ENCODE data around the gene DOK7.

DNA sequence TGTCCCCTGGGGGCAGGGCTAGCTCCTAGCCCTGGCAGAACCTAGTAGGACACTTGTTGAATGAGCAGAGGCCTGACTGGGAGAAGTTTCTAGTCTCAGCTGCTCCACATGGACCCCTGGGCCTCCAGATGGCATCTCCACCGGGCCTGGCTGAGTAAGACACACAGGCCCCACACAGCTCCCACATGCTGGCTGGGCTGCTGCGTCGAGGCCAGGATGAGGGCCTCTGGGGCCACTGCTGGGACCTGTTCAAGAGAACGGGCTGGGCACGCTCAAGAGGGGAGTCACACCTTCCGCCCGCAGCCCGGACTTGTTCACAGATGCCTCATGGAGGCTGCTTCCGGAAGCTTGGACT is 25.5 kb upstream of the DOK7 start:
- TF ChIP-seq, protein P1, sequence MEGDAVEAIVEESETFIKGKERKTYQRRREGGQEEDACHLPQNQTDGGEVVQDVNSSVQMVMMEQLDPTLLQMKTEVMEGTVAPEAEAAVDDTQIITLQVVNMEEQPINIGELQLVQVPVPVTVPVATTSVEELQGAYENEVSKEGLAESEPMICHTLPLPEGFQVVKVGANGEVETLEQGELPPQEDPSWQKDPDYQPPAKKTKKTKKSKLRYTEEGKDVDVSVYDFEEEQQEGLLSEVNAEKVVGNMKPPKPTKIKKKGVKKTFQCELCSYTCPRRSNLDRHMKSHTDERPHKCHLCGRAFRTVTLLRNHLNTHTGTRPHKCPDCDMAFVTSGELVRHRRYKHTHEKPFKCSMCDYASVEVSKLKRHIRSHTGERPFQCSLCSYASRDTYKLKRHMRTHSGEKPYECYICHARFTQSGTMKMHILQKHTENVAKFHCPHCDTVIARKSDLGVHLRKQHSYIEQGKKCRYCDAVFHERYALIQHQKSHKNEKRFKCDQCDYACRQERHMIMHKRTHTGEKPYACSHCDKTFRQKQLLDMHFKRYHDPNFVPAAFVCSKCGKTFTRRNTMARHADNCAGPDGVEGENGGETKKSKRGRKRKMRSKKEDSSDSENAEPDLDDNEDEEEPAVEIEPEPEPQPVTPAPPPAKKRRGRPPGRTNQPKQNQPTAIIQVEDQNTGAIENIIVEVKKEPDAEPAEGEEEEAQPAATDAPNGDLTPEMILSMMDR (IDR thresholded peaks at IDR 0.05), result no peak
- no peak for TF ChIP-seq POLR2A (IDR thresholded peaks at IDR 0.05)
